Memory B cell (primary cell): Measurements from ENCODE around the gene OR4F6.
"Not testable (repeated sequence)": the region's sequence is repeated elsewhere in the genome, so short reads cannot be mapped to it uniquely, and the experiment has no call there.

Experiments
- ATAC-seq: fragments of 150-1000 bp; cut with Tn5 transposase; 2 replicates; pipeline ENCODE4 v1.10.0; 2021; ENCODE audit warnings: low read depth, mild to moderate bottlenecking, moderate library complexity
- DNase-seq, 2 donors: peaks; one replicate each; pipeline ENCODE4 v3.0.0; 2022; ENCODE audit warnings: low spot score in 2 of 2
- H3K27ac Mint-ChIP-seq: one replicate; pipeline ENCODE4 v1.8.0; 2022; ENCODE audit warnings: mild to moderate bottlenecking, moderate library complexity, mixed read lengths
- H3K27me3 Mint-ChIP-seq: one replicate; pipeline ENCODE4 v1.8.0; 2022; ENCODE audit warnings: mixed read lengths
- H3K36me3 Mint-ChIP-seq: one replicate; pipeline ENCODE4 v1.8.0; 2022; ENCODE audit warnings: mild to moderate bottlenecking, mixed read lengths
- H3K4me1 Mint-ChIP-seq: one replicate; pipeline ENCODE4 v1.8.0; 2022; ENCODE audit warnings: mixed read lengths
- H3K4me3 Mint-ChIP-seq: one replicate; pipeline ENCODE4 v1.8.0; 2022; ENCODE audit warnings: mild to moderate bottlenecking, moderate library complexity, mixed read lengths
- H3K9me3 Mint-ChIP-seq: one replicate; pipeline ENCODE4 v1.8.0; 2022; ENCODE audit warnings: mixed read lengths

OR4F6 gene

GRCh38 chr15:101803209-101803608 is at the start of gene OR4F6:
TSS of gene OR4F6 (plus strand) at chr15:101803509. CDS start at chr15:101805720, 2,211 bp downstream.
- no peaks in the 10 kb centered on the region for H3K4me1 Mint-ChIP-seq
- peaks cover 13% of the 10 kb centered on the region for H3K27me3 Mint-ChIP-seq
- no peaks in the 10 kb centered on the region for H3K9me3 Mint-ChIP-seq
- no peak within 1 kb of the TSS for H3K4me3 Mint-ChIP-seq
- no peak within 1 kb of the TSS for H3K27ac Mint-ChIP-seq
- no peaks in the 10 kb centered on the region for H3K36me3 Mint-ChIP-seq
- ATAC-seq (no peak), DNase-seq (no peak)

GRCh38 chr15:101764669-101765339 is 38.5 kb upstream of the OR4F6 start:
- not testable (repeated sequence) for H3K27ac Mint-ChIP-seq, H3K27me3 Mint-ChIP-seq, H3K36me3 Mint-ChIP-seq, H3K9me3 Mint-ChIP-seq, ATAC-seq, H3K4me3 Mint-ChIP-seq, DNase-seq, H3K4me1 Mint-ChIP-seq

GRCh38 chr15:101765340-101765671 is 38.0 kb upstream of the OR4F6 start:
- not testable (repeated sequence) for DNase-seq, H3K4me1 Mint-ChIP-seq, H3K27me3 Mint-ChIP-seq, ATAC-seq, H3K27ac Mint-ChIP-seq, H3K36me3 Mint-ChIP-seq, H3K9me3 Mint-ChIP-seq, H3K4me3 Mint-ChIP-seq

GRCh38 chr15:101765772-101766456 is 37.4 kb upstream of the OR4F6 start:
- H3K9me3 Mint-ChIP-seq, result no peaks in the 10 kb centered on the region
- ATAC-seq, result no peak
- no peaks in the 10 kb centered on the region for H3K4me1 Mint-ChIP-seq
- no peaks in the 10 kb centered on the region for H3K27me3 Mint-ChIP-seq
- peaks cover 4% of the 10 kb centered on the region for H3K36me3 Mint-ChIP-seq
- H3K27ac Mint-ChIP-seq, result no peak overlapping the region
- DNase-seq, result no peak
- no peak overlapping the region for H3K4me3 Mint-ChIP-seq

- not testable (repeated sequence) for H3K27me3 Mint-ChIP-seq, H3K36me3 Mint-ChIP-seq, H3K4me1 Mint-ChIP-seq, H3K27ac Mint-ChIP-seq, DNase-seq, H3K4me3 Mint-ChIP-seq, H3K9me3 Mint-ChIP-seq, ATAC-seq
Observed at GRCh38 chr15:101767083-101767640, 36.1 kb upstream of the OR4F6 start.

GRCh38 chr15:101772921-101773320 is 30.4 kb upstream of the OR4F6 start:
- DNase-seq (no peak), ATAC-seq (no peak)
- Mint-ChIP-seq H3K36me3 (peaks cover 3% of the 10 kb centered on the region), H3K4me1 (no peaks in the 10 kb centered on the region), H3K9me3 (no peaks in the 10 kb centered on the region), H3K27ac (no peak overlapping the region), H3K4me3 (no peak overlapping the region), H3K27me3 (peaks cover 3% of the 10 kb centered on the region)

- Mint-ChIP-seq H3K4me3 (no peak overlapping the region), H3K36me3 (peaks cover 3% of the 10 kb centered on the region), H3K4me1 (no peaks in the 10 kb centered on the region), H3K27me3 (peaks cover 3% of the 10 kb centered on the region), H3K27ac (no peak overlapping the region), H3K9me3 (no peaks in the 10 kb centered on the region)
- DNase-seq, result no peak
- ATAC-seq, result no peak
Observed at GRCh38 chr15:101773496-101774100, 29.7 kb upstream of the OR4F6 start.

- peaks cover 4% of the 10 kb centered on the region for H3K27me3 Mint-ChIP-seq
- H3K27ac Mint-ChIP-seq, result no peak overlapping the region
- H3K4me3 Mint-ChIP-seq, result no peak overlapping the region
- H3K36me3 Mint-ChIP-seq, result peaks cover 3% of the 10 kb centered on the region
- no peak for ATAC-seq
- DNase-seq, result no peak
- H3K9me3 Mint-ChIP-seq, result no peaks in the 10 kb centered on the region
- H3K4me1 Mint-ChIP-seq, result no peaks in the 10 kb centered on the region
Observed at GRCh38 chr15:101775136-101775535, 28.2 kb upstream of the OR4F6 start.

- H3K4me3 Mint-ChIP-seq, DNase-seq, H3K4me1 Mint-ChIP-seq, H3K36me3 Mint-ChIP-seq, H3K27me3 Mint-ChIP-seq, H3K9me3 Mint-ChIP-seq, H3K27ac Mint-ChIP-seq, ATAC-seq: not testable (repeated sequence)
Observed at GRCh38 chr15:101778576-101778975, 24.7 kb upstream of the OR4F6 start.

GRCh38 chr15:101780225-101780624 is 23.1 kb upstream of the OR4F6 start:
- H3K9me3 Mint-ChIP-seq, H3K4me1 Mint-ChIP-seq, H3K4me3 Mint-ChIP-seq, H3K36me3 Mint-ChIP-seq, H3K27ac Mint-ChIP-seq, H3K27me3 Mint-ChIP-seq, ATAC-seq, DNase-seq: not testable (repeated sequence)

GRCh38 chr15:101781928-101782327 is 21.4 kb upstream of the OR4F6 start:
- Mint-ChIP-seq H3K4me1 (no peaks in the 10 kb centered on the region), H3K27ac (no peak overlapping the region), H3K36me3 (no peaks in the 10 kb centered on the region), H3K4me3 (no peak overlapping the region), H3K9me3 (no peaks in the 10 kb centered on the region), H3K27me3 (peaks cover 7% of the 10 kb centered on the region)
- ATAC-seq (no peak), DNase-seq (no peak)

GRCh38 chr15:101784644-101785043 is 18.7 kb upstream of the OR4F6 start:
- H3K27ac Mint-ChIP-seq, result no peak overlapping the region
- DNase-seq (no peak), ATAC-seq (no peak)
- H3K36me3 Mint-ChIP-seq, result no peaks in the 10 kb centered on the region
- H3K4me1 Mint-ChIP-seq, result no peaks in the 10 kb centered on the region
- H3K4me3 Mint-ChIP-seq, result no peak overlapping the region
- peaks cover 5% of the 10 kb centered on the region for H3K27me3 Mint-ChIP-seq
- H3K9me3 Mint-ChIP-seq, result no peaks in the 10 kb centered on the region

- not testable (repeated sequence) for H3K9me3 Mint-ChIP-seq, ATAC-seq, H3K27ac Mint-ChIP-seq, DNase-seq, H3K4me3 Mint-ChIP-seq, H3K27me3 Mint-ChIP-seq, H3K36me3 Mint-ChIP-seq, H3K4me1 Mint-ChIP-seq
Observed at GRCh38 chr15:101786422-101786821, 16.9 kb upstream of the OR4F6 start.

GRCh38 chr15:101788001-101788400 is 15.3 kb upstream of the OR4F6 start:
- H3K4me3 Mint-ChIP-seq, ATAC-seq, H3K9me3 Mint-ChIP-seq, DNase-seq, H3K27me3 Mint-ChIP-seq, H3K36me3 Mint-ChIP-seq, H3K27ac Mint-ChIP-seq, H3K4me1 Mint-ChIP-seq: not testable (repeated sequence)
